Measurements from ENCODE around the gene PBX1. TPM values are rescaled to one million over a fixed set of nuclear protein-coding genes. Genes with fewer than 3 reads are reported as not detected.
A peak's percentile ranks its signal among the peaks of the same experiment; 100 is the strongest.

Gene PBX1
- total RNA-seq, 1 experiment from 2014 or later, result 102 TPM

GRCh38 chr1:164773102-164773501, 214.1 kb downstream of the PBX1 start:
- no peak for DNase-seq (ENCODE audit: low spot score)
- TF ChIP-seq HMGA2 (CRISPR knock-in tag; IDR thresholded peaks at IDR 0.05), result no peak
- TF ChIP-seq AR (CRISPR knock-in tag; IDR thresholded peaks at IDR 0.05), result no peak
- TF ChIP-seq ATF2 (CRISPR knock-in tag; IDR thresholded peaks at IDR 0.05; ENCODE audit: borderline replicate concordance, low read depth), result no peak
- TF ChIP-seq STAT6 (CRISPR knock-in tag; conservative IDR thresholded peaks at IDR 0.05; ENCODE audit: low read depth), result no peak
- no peak for TF ChIP-seq PREB (CRISPR knock-in tag; IDR thresholded peaks at IDR 0.05; ENCODE audit: borderline replicate concordance)
- TF ChIP-seq SOX15 (CRISPR knock-in tag; IDR thresholded peaks at IDR 0.05), result no peak
- TF ChIP-seq USF2 (CRISPR knock-in tag; IDR thresholded peaks at IDR 0.05), result no peak
- no peak for TF ChIP-seq ARID4B (CRISPR knock-in tag; IDR thresholded peaks at IDR 0.05; ENCODE audit: borderline replicate concordance)
- TF ChIP-seq ZNF121 (CRISPR knock-in tag; IDR thresholded peaks at IDR 0.05), result no peak
- TF ChIP-seq ELF4 (CRISPR knock-in tag; IDR thresholded peaks at IDR 0.05; ENCODE audit: low read depth), result no peak
- TF ChIP-seq E2F1 (CRISPR knock-in tag; IDR thresholded peaks at IDR 0.05), result no peak
- TF ChIP-seq ZNF423 (CRISPR knock-in tag; IDR thresholded peaks at IDR 0.05), result no peak
- TF ChIP-seq NFATC4 (CRISPR knock-in tag; IDR thresholded peaks at IDR 0.05), result no peak
- no peak for TF ChIP-seq GTF2I (CRISPR knock-in tag; conservative IDR thresholded peaks at IDR 0.05)
- TF ChIP-seq SMAD4 (CRISPR knock-in tag; IDR thresholded peaks at IDR 0.05), result no peak
- no peak for TF ChIP-seq ATF3 (CRISPR knock-in tag; conservative IDR thresholded peaks at IDR 0.05)
- no peaks in the 10 kb centered on the region for H3K9me3 Mint-ChIP-seq
- POLR2A ChIA-PET, result no interaction called here
- no peak for ATAC-seq
- CTCF ChIA-PET, result interaction anchor here (0.9 kb wide), 1 partner anchor 15 kb away, joined by 3 read pairs; no protein-coding TSS in a partner anchor
- H3K4me1 Mint-ChIP-seq, result peaks cover 74% of the 10 kb centered on the region
- H3K27ac Mint-ChIP-seq, result peak overlapping the region; percentile 39
- H3K4me3 Mint-ChIP-seq, result no peak overlapping the region
- no peaks in the 10 kb centered on the region for H3K27me3 Mint-ChIP-seq (ENCODE audit: low read depth)
- H3K36me3 Mint-ChIP-seq, result peaks cover 5% of the 10 kb centered on the region
